CD14-positive monocyte (primary cell): ENCODE measurements around the gene GUCY2D. TPM values are rescaled to one million over a fixed set of nuclear protein-coding genes. Genes with fewer than 3 reads are reported as not detected.

Source experiments
- DNase-seq, 3 donors: peaks; one replicate each; pipeline ENCODE4 v3.0.0-alpha.2; 2011 to 2022
- H2AFZ ChIP-seq: 2 replicates; pipeline ENCODE4 v1.6.0; 2012; ENCODE audit warnings: mild to moderate bottlenecking, low read depth, low read length, inconsistent platforms; ENCODE audit not compliant: insufficient read depth, poor library complexity, severe bottlenecking
- H3K27ac ChIP-seq, 2 donors: 1 replicate in 1 of 2; 2 replicates in 1 of 2; pipeline ENCODE4 v1.5.1; 2012 to 2013; ENCODE audit warnings: low read length in 2 of 2, control low read depth in 1 of 2, inconsistent platforms in 1 of 2, low read depth in 1 of 2, mild to moderate bottlenecking in 1 of 2
- H3K27me3 ChIP-seq, 2 donors: one replicate each; pipeline versions ENCODE4 v1.6.0 to v1.6.1; 2011 to 2013; ENCODE audit warnings: low read length in 2 of 2; ENCODE audit not compliant: control insufficient read depth in 2 of 2, insufficient read depth in 2 of 2
- H3K36me3 ChIP-seq, 2 donors: replicated peaks in 1 of 2; 1 replicate in 1 of 2; 2 replicates in 1 of 2; pipeline versions ENCODE4 v1.5.1 to v1.6.1; 2012 to 2013; ENCODE audit warnings: low read length in 2 of 2, control low read depth in 1 of 2, inconsistent platforms in 1 of 2, mild to moderate bottlenecking in 1 of 2; ENCODE audit not compliant: insufficient read depth in 2 of 2, control insufficient read depth in 1 of 2
- H3K4me1 ChIP-seq, 2 donors: 1 replicate in 1 of 2; 2 replicates in 1 of 2; pipeline versions ENCODE4 v1.5.1 to v1.6.1; 2012 to 2013; ENCODE audit warnings: low read length in 2 of 2, control low read depth in 1 of 2, inconsistent platforms in 1 of 2, mild to moderate bottlenecking in 1 of 2, moderate library complexity in 1 of 2; ENCODE audit not compliant: insufficient read depth in 2 of 2, control insufficient read depth in 1 of 2
- H3K4me2 ChIP-seq: replicated peaks from 2 replicates; pipeline ENCODE3; 2012; ENCODE audit warnings: low read length, moderate library complexity, mild to moderate bottlenecking; ENCODE audit not compliant: poor library complexity, severe bottlenecking; ENCODE audit errors: extremely low read depth
- H3K4me3 ChIP-seq, 3 experiments: fragments of 200-600 bp in 1 of 3; sonication (generic) in 1 of 3; replicated peaks in 1 of 3; 1 replicate in 2 of 3; 2 replicates in 1 of 3; pipeline ENCODE4 v1.5.1; 2011 to 2013; ENCODE audit warnings: low read length in 3 of 3, mild to moderate bottlenecking in 3 of 3, control low read depth in 2 of 3, low read depth in 2 of 3, inconsistent platforms in 1 of 3, moderate library complexity in 1 of 3
- H3K79me2 ChIP-seq: 2 replicates; pipeline ENCODE4 v1.6.0; 2012; ENCODE audit warnings: mild to moderate bottlenecking, control low read depth, inconsistent platforms, low read length, moderate library complexity; ENCODE audit not compliant: insufficient read depth
- H3K9ac ChIP-seq: 2 replicates; pipeline ENCODE4 v1.6.0; 2017; ENCODE audit warnings: low read length, mild to moderate bottlenecking; ENCODE audit not compliant: insufficient read depth, poor library complexity, severe bottlenecking
- H3K9me3 ChIP-seq, 2 donors: replicated peaks in 1 of 2; 1 replicate in 1 of 2; 2 replicates in 1 of 2; pipeline versions ENCODE4 v1.5.1 to v1.6.1; 2012 to 2013; ENCODE audit warnings: low read length in 2 of 2, control low read depth in 1 of 2; ENCODE audit not compliant: control insufficient read depth in 1 of 2, insufficient read depth in 1 of 2
- H4K20me1 ChIP-seq: 2 replicates; pipeline ENCODE4 v1.6.0; 2012; ENCODE audit warnings: mild to moderate bottlenecking, low read length, control low read depth, moderate library complexity; ENCODE audit not compliant: insufficient read depth
- H3K27ac Mint-ChIP-seq, 7 donors: one replicate each; pipeline ENCODE4 v1.8.0; 2020; ENCODE audit warnings: mild to moderate bottlenecking in 7 of 7, mixed read lengths in 7 of 7, moderate library complexity in 6 of 7, inconsistent platforms in 2 of 7
- H3K27me3 Mint-ChIP-seq, 3 donors: one replicate each; pipeline ENCODE4 v1.8.0; 2021 to 2022; ENCODE audit warnings: low read depth in 3 of 3, mild to moderate bottlenecking in 3 of 3, mixed read lengths in 3 of 3, moderate library complexity in 3 of 3, inconsistent platforms in 1 of 3
- H3K36me3 Mint-ChIP-seq, 2 donors: one replicate each; pipeline ENCODE4 v1.8.0; 2020; ENCODE audit warnings: mixed read lengths in 2 of 2, inconsistent platforms in 1 of 2, mild to moderate bottlenecking in 1 of 2
- H3K4me1 Mint-ChIP-seq: one replicate; pipeline ENCODE4 v1.8.0; 2020; ENCODE audit warnings: mild to moderate bottlenecking, mixed read lengths
- H3K4me3 Mint-ChIP-seq, 2 donors: one replicate each; pipeline ENCODE4 v1.8.0; 2020; ENCODE audit warnings: mild to moderate bottlenecking in 2 of 2, mixed read lengths in 2 of 2, moderate library complexity in 1 of 2
- H3K9me3 Mint-ChIP-seq, 7 donors: one replicate each; pipeline ENCODE4 v1.8.0; 2020 to 2022; ENCODE audit warnings: mixed read lengths in 7 of 7, mild to moderate bottlenecking in 6 of 7, moderate library complexity in 6 of 7, inconsistent platforms in 2 of 7
- CTCF ChIP-seq: fragments of 200-600 bp; IDR thresholded peaks from one replicate; pipeline ENCODE4 v1.8.0; 2022; ENCODE audit warnings: antibody characterized with exemption, mild to moderate bottlenecking
- WGBS: methylation state at CpG from one replicate; pipeline ENCODE4 v1.1.5; 2013; ENCODE audit warnings: missing lambda C conversion rate; ENCODE audit not compliant: insufficient coverage; 5-methylcytosine and 5-hydroxymethylcytosine counted together
- intact Hi-C, 2 donors: fragments of 100-400 bp; cut with micrococcal nuclease; formaldehyde crosslinking; loops; one replicate each; pipeline versions ENCODE4 v1.15.0 to v1.15.1; 2023
- polyA plus RNA-seq, 3 donors: library from polyadenylated mRNA; depleted of rRNA in 1 of 3; unstranded in 2 of 3; stranded (reverse) in 1 of 3; fragments of 300-500 nt in 2 of 3; fragments of >200 nt in 1 of 3; fragmentation: Illumina TruSeq in 2 of 3; gene quantifications; 1 replicate in 2 of 3; 2 replicates in 1 of 3; pipeline ENCODE4 v1.2.3, GENCODE V29; 2012 to 2021

Gene GUCY2D
- polyA plus RNA-seq, 3 donors = 0.04 to 0.46 TPM; not detected in 1

- Mint-ChIP-seq H3K36me3 (no peaks in the 10 kb centered on the region), H3K9me3 (no peaks in the 10 kb centered on the region), H3K4me1 (peaks cover 21% of the 10 kb centered on the region), H3K27ac (no peak overlapping the region), H3K27me3 (no peaks in the 10 kb centered on the region), H3K4me3 (no peak overlapping the region)
- peaks cover 17 to 27% of the 10 kb centered on the region in 2 donors for H3K4me1 ChIP-seq
- WGBS = 93% methylated on average over 7 of the region's 12 CpGs
- H4K20me1 ChIP-seq = no peaks in the 10 kb centered on the region
- no peak overlapping the region for H3K4me2 ChIP-seq
- no peak for TF ChIP-seq CTCF
- DNase-seq = no peak
- H3K9ac ChIP-seq = no peak overlapping the region
- H3K4me3 ChIP-seq = no peak overlapping the region
- no peaks in the 10 kb centered on the region for H3K36me3 ChIP-seq
- no peaks in the 10 kb centered on the region for H3K9me3 ChIP-seq
- H3K27ac ChIP-seq = no peak overlapping the region
- H3K79me2 ChIP-seq = no peaks in the 10 kb centered on the region
- intact Hi-C loops = loop anchor here in 1 of 2 donors (5.0 kb wide), 3 partner anchors 70 to 245 kb away; no protein-coding TSS in a partner anchor
- H2AFZ ChIP-seq = no peak overlapping the region
- H3K27me3 ChIP-seq = no peaks in the 10 kb centered on the region
These were observed 15.1 kb upstream of the GUCY2D start for GRCh38 chr17:7987112-7987893.

- Histone ChIP-seq H3K79me2 (no peaks in the 10 kb centered on the region), H3K27ac (no peak overlapping the region), H2AFZ (no peak overlapping the region), H3K9me3 (no peaks in the 10 kb centered on the region), H4K20me1 (no peaks in the 10 kb centered on the region), H3K27me3 (no peaks in the 10 kb centered on the region), H3K9ac (no peak overlapping the region), H3K4me1 (peaks cover 21 to 29% of the 10 kb centered on the region in 2 donors), H3K36me3 (no peaks in the 10 kb centered on the region), H3K4me2 (no peak overlapping the region), H3K4me3 (no peak overlapping the region)
- peak overlapping the region in 1 of 2 donors; percentile 24 for H3K4me3 Mint-ChIP-seq
- no peaks in the 10 kb centered on the region for H3K9me3 Mint-ChIP-seq
- intact Hi-C loops = loop anchor here (2.0 to 5.0 kb wide), 4 partner anchors 69 to 246 kb away; no protein-coding TSS in a partner anchor
- DNase-seq = peak; percentile 72 to 89 (median 75)
- H3K4me1 Mint-ChIP-seq = peaks cover 23% of the 10 kb centered on the region
- no peaks in the 10 kb centered on the region for H3K27me3 Mint-ChIP-seq
- H3K27ac Mint-ChIP-seq = peak overlapping the region in 1 of 7 donors; percentile 87
- 0% methylated on average over 2 of the region's 5 CpGs for WGBS
- TF ChIP-seq CTCF = peak; percentile 76
- H3K36me3 Mint-ChIP-seq = no peaks in the 10 kb centered on the region
These were observed 13.7 kb upstream of the GUCY2D start for GRCh38 chr17:7988750-7989178.
